ENCODE measurements around the gene PRR13. TPM values are rescaled to one million over a fixed set of nuclear protein-coding genes. Genes with fewer than 3 reads are reported as not detected.

The PRR13 gene
- total and polyA plus RNA-seq, 2 of the 8 experiments (the other 6 are each of a cell fraction or from before 2014, with no cell fraction given): 82.9 to 185 TPM

- TF ChIP-seq RBBP5 (IDR thresholded peaks at IDR 0.05; ENCODE audit: borderline replicate concordance, low read depth, low read length) (no peak), TEAD4 (IDR thresholded peaks at IDR 0.05; ENCODE audit: low read depth, low read length) (no peak), TCF12 (IDR thresholded peaks at IDR 0.05; ENCODE audit: low read depth, low read length) (no peak), CREB1 (IDR thresholded peaks at IDR 0.05) (no peak), FOSL1 (IDR thresholded peaks at IDR 0.05; ENCODE audit: insufficient read depth, low read depth, low read length) (no peak)
These were observed 24.1 kb downstream of the PRR13 start (continued) for GRCh38 chr12:53465679-53466078.
